Esophagus squamous epithelium (tissue), 5 donors: ENCODE data around the gene NEK7. TPM values are rescaled to one million over a fixed set of nuclear protein-coding genes. Genes with fewer than 3 reads are reported as not detected.

ENCODE experiments used
- DNase-seq: peaks from one replicate; lab custom pipeline; 2025; lab: John Stamatoyannopoulos, UW
- H3K27ac ChIP-seq, 4 donors: fragments of 200-600 bp; sonication (generic); one replicate each; pipeline ENCODE4 v1.5.1; 2016 to 2019; ENCODE audit warnings: mild to moderate bottlenecking in 1 of 4
- H3K27me3 ChIP-seq, 4 donors: fragments of 200-600 bp; sonication (generic); 1 replicate in 3 of 4; 2 replicates in 1 of 4; pipeline versions ENCODE4 v1.5.1 to v1.6.0; 2017 to 2021; ENCODE audit warnings: antibody characterized with exemption in 1 of 4
- H3K36me3 ChIP-seq, 3 donors: fragments of 200-600 bp; sonication (generic); one replicate each; pipeline ENCODE4 v1.5.1; 2016 to 2019
- H3K4me1 ChIP-seq, 3 donors: fragments of 200-600 bp; sonication (generic); one replicate each; pipeline ENCODE4 v1.5.1; 2017 to 2019
- H3K4me3 ChIP-seq, 4 donors: fragments of 200-600 bp; sonication (generic); 1 replicate in 3 of 4; 2 replicates in 1 of 4; pipeline ENCODE4 v1.5.1; 2016 to 2019; ENCODE audit warnings: mild to moderate bottlenecking in 2 of 4, moderate library complexity in 1 of 4
- H3K9me3 ChIP-seq, 3 donors: fragments of 200-600 bp; sonication (generic); one replicate each; pipeline ENCODE4 v1.5.1; 2016 to 2019
- CTCF ChIP-seq, 6 experiments: fragments of 450-650 bp in 4 of 6; fragments of 200-600 bp in 2 of 6; sonication (generic) in 2 of 6; IDR thresholded peaks; one replicate each; pipeline ENCODE4 v1.5.1; 2016 to 2019; ENCODE audit warnings: antibody characterized with exemption in 6 of 6, mild to moderate bottlenecking in 4 of 6, moderate library complexity in 4 of 6
- POLR2A ChIP-seq, 4 donors: fragments of 450-650 bp; IDR thresholded peaks; one replicate each; pipeline ENCODE4 v1.6.1; 2017; ENCODE audit warnings: antibody characterized with exemption in 4 of 4, mild to moderate bottlenecking in 4 of 4, moderate library complexity in 3 of 4
- WGBS, 2 donors: methylation state at CpG; one replicate each; pipeline ENCODE4 v1.1.5; 2018; 5-methylcytosine and 5-hydroxymethylcytosine counted together
- intact Hi-C: fragments of 100-400 bp; cut with DNase I; formaldehyde crosslinking; loops from one replicate; pipeline ENCODE4 v1.15.0; 2022
- total RNA-seq, 4 donors: library from RNA; depleted of rRNA; stranded (reverse); fragments of >200 nt; gene quantifications; one replicate each; pipeline ENCODE4 v1.1.0, GENCODE V29; 2016
- donor health status: DM: yes; HTN: yes; CAD: no.

The NEK7 gene
- total RNA-seq, 4 donors from 2014 or later, result 26.2 to 79.2 (median 52.4) TPM

DNA sequence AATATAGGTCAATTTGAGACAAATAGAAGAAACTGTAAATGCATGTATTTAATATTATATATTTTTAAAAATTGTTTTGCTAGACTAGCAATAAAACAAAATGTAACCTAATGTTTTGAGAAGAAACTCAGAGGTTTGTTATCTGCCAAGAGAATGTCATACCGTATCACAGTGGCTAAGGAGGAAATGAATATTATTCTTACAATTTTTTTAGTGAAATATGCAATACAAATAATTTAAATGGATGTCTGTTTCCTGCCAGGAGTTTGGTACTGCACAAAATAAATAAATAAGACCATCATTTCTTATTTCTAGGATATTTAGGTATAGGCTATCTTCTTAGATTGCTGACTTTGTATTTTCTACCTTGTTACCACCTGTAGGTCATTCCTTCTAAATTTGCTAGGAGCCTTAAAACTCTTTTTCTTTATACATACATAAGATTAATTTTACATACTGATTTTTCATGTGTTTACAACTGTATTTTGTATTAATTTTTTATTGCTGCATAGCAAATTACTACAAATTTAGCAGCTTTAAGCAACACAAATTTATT is 113.6 kb downstream of the NEK7 start:
- Histone ChIP-seq H3K4me1 (peaks cover 0 to 21% (median 0%) of the 10 kb centered on the region in 3 donors), H3K9me3 (no peaks in the 10 kb centered on the region), H3K27me3 (no peaks in the 10 kb centered on the region), H3K27ac (no peak overlapping the region), H3K4me3 (no peak overlapping the region), H3K36me3 (peaks cover 0 to 5% (median 0%) of the 10 kb centered on the region in 3 donors)
- TF ChIP-seq POLR2A (IDR thresholded peaks at IDR 0.05) (no peak), CTCF (IDR thresholded peaks at IDR 0.05) (no peak)
- DNase-seq, result no peak
- 73 to 79% methylated on average over 1 of the region's 1 CpG for WGBS, 2 donors
- intact Hi-C loops, result no loop called here

GRCh38 chr1:198271467-198271866 is 114.7 kb downstream of the NEK7 start:
- no peak overlapping the region for H3K4me3 ChIP-seq
- H3K36me3 ChIP-seq, result peaks cover 0 to 5% (median 0%) of the 10 kb centered on the region in 3 donors
- DNase-seq, result no peak
- H3K27ac ChIP-seq, result no peak overlapping the region
- H3K4me1 ChIP-seq, result peaks cover 0 to 21% (median 0%) of the 10 kb centered on the region in 3 donors
- H3K9me3 ChIP-seq, result no peaks in the 10 kb centered on the region
- TF ChIP-seq CTCF (IDR thresholded peaks at IDR 0.05), result no peak
- intact Hi-C loops, result no loop called here
- H3K27me3 ChIP-seq, result no peaks in the 10 kb centered on the region

DNA sequence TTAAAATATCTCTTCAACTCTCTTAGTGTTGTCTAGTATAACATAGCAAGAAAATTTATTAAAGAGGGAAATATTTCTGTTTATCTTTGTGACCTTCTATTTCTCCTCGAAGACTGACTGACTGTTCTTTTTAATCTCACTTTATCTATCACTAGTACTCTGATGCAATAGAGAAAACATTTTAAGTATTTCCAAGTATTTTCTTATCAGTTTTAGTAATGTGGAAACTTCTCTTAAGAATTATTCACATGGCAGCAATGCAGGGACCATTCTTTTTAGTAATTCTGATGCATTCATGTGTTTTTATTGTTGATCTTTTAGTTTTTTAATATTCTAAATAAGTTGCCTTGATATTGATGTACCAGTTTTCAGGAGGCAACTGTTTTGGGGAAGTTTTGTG is 115.7 kb downstream of the NEK7 start:
- no peaks in the 10 kb centered on the region for H3K27me3 ChIP-seq
- intact Hi-C loops, result no loop called here
- no peak for TF ChIP-seq POLR2A (IDR thresholded peaks at IDR 0.05)
- TF ChIP-seq CTCF (IDR thresholded peaks at IDR 0.05), result no peak
- H3K9me3 ChIP-seq, result no peaks in the 10 kb centered on the region
- H3K27ac ChIP-seq, result no peak overlapping the region
- DNase-seq, result no peak
- H3K4me3 ChIP-seq, result no peak overlapping the region
- H3K4me1 ChIP-seq, result peaks cover 0 to 21% (median 0%) of the 10 kb centered on the region in 3 donors
- H3K36me3 ChIP-seq, result peaks cover 0 to 5% (median 0%) of the 10 kb centered on the region in 3 donors
- WGBS, 2 donors, result 60 to 67% methylated on average over 1 of the region's 1 CpG

- Histone ChIP-seq H3K4me3 (no peak overlapping the region), H3K27me3 (no peaks in the 10 kb centered on the region), H3K4me1 (peaks cover 0 to 18% (median 0%) of the 10 kb centered on the region in 3 donors), H3K36me3 (peaks cover 0 to 1% (median 0%) of the 10 kb centered on the region in 3 donors), H3K27ac (no peak overlapping the region), H3K9me3 (no peaks in the 10 kb centered on the region)
- TF ChIP-seq POLR2A (IDR thresholded peaks at IDR 0.05) (no peak), CTCF (IDR thresholded peaks at IDR 0.05) (no peak)
- 84 to 93% methylated on average over 1 of the region's 1 CpG for WGBS, 2 donors
- DNase-seq, result no peak
- intact Hi-C loops, result no loop called here
Observed at GRCh38 chr1:198273748-198274295, 117.0 kb downstream of the NEK7 start.

GRCh38 chr1:198275597-198275996 is 118.8 kb downstream of the NEK7 start:
- H3K27me3 ChIP-seq, result no peaks in the 10 kb centered on the region
- no peak for DNase-seq
- no peak for TF ChIP-seq CTCF (IDR thresholded peaks at IDR 0.05)
- peaks cover 0 to 9% (median 0%) of the 10 kb centered on the region in 3 donors for H3K4me1 ChIP-seq
- intact Hi-C loops, result no loop called here
- no peaks in the 10 kb centered on the region for H3K9me3 ChIP-seq
- H3K27ac ChIP-seq, result no peak overlapping the region
- no peak overlapping the region for H3K4me3 ChIP-seq
- WGBS, 2 donors, result 62 to 74% methylated on average over 1 of the region's 1 CpG
- H3K36me3 ChIP-seq, result peaks cover 0 to 5% (median 0%) of the 10 kb centered on the region in 3 donors
